HPDE6-E6E7 (cell line): ENCODE measurements around the gene NEUROD4.

Experiments
- DNase-seq: peaks from one replicate; pipeline ENCODE4 v3.0.0; 2011; ENCODE audit warnings: missing footprints; ENCODE audit errors: extremely low spot score

Gene NEUROD4

GRCh38 chr12:55060470-55060869, 40.7 kb downstream of the NEUROD4 start:
- DNase-seq = no peak

- DNase-seq = no peak
Measured at GRCh38 chr12:55061024-55061423, 41.2 kb downstream of the NEUROD4 start.

- no peak for DNase-seq
Measured at GRCh38 chr12:55063291-55063690, 43.5 kb downstream of the NEUROD4 start.

- DNase-seq = no peak
Measured at GRCh38 chr12:55065535-55065934, 45.8 kb downstream of the NEUROD4 start.

- no peak for DNase-seq
Measured at GRCh38 chr12:55067701-55068100, 47.9 kb downstream of the NEUROD4 start.

GRCh38 chr12:55068416-55069010, 48.7 kb downstream of the NEUROD4 start:
- DNase-seq = peak; percentile 73

- DNase-seq = peak; percentile 9
Measured at GRCh38 chr12:55072083-55072482, 52.3 kb downstream of the NEUROD4 start.

- peak; percentile 31 for DNase-seq
Measured at GRCh38 chr12:55073043-55074022, 53.6 kb downstream of the NEUROD4 start.

- no peak for DNase-seq
Measured at GRCh38 chr12:55074806-55075205, 55.0 kb downstream of the NEUROD4 start.
